ENCODE results near the gene UVRAG. TPM values are rescaled to one million over a fixed set of nuclear protein-coding genes. Genes with fewer than 3 reads are reported as not detected.
A peak's percentile ranks its signal among the peaks of the same experiment; 100 is the strongest.
"Not testable (repeated sequence)": the region's sequence is repeated elsewhere in the genome, so short reads cannot be mapped to it uniquely, and the experiment has no call there.

Gene UVRAG
- total RNA-seq, 6 donors from 2014 or later = 23.3 to 72.3 (median 28.5) TPM

- Histone ChIP-seq H3K27ac (no peak overlapping the region), H3K27me3 (no peaks in the 10 kb centered on the region), H3K9me3 (no peaks in the 10 kb centered on the region), H3K36me3 (no peaks in the 10 kb centered on the region), H3K4me1 (peaks cover 0 to 6% (median 1%) of the 10 kb centered on the region in 4 donors), H3K4me3 (no peak overlapping the region)
- DNase-seq (no peak), ATAC-seq (ENCODE audit: low FRiP score in 2 of 2) (no peak)
- 75 to 92% methylated on average over 1 of the region's 1 CpG for WGBS, 2 donors
- TF ChIP-seq POLR2A (IDR thresholded peaks at IDR 0.05) (no peak), POLR2AphosphoS5 (IDR thresholded peaks at IDR 0.05) (no peak), CTCF (IDR thresholded peaks at IDR 0.05) (no peak), EP300 (IDR thresholded peaks at IDR 0.05) (no peak)
These were observed 116.1 kb downstream of the UVRAG start for GRCh38 chr11:75931124-75931523.

- H3K4me1 ChIP-seq; H3K9me3 ChIP-seq; H3K27me3 ChIP-seq; H3K4me3 ChIP-seq; DNase-seq; H3K36me3 ChIP-seq; ATAC-seq (ENCODE audit: low FRiP score in 2 of 2); H3K27ac ChIP-seq: not testable (repeated sequence)
- WGBS, 2 donors = 68 to 76% methylated on average over 1 of the region's 1 CpG
These were observed 118.7 kb downstream of the UVRAG start for GRCh38 chr11:75933736-75934135.

GRCh38 chr11:75934851-75935250 is 119.8 kb downstream of the UVRAG start:
- Histone ChIP-seq H3K4me3 (no peak overlapping the region), H3K9me3 (no peaks in the 10 kb centered on the region), H3K36me3 (no peaks in the 10 kb centered on the region), H3K27me3 (no peaks in the 10 kb centered on the region), H3K27ac (no peak overlapping the region), H3K4me1 (peaks cover 0 to 3% (median 1%) of the 10 kb centered on the region in 4 donors)
- ATAC-seq (ENCODE audit: low FRiP score in 2 of 2) (no peak), DNase-seq (no peak)
- TF ChIP-seq POLR2A (IDR thresholded peaks at IDR 0.05) (no peak), EP300 (IDR thresholded peaks at IDR 0.05) (no peak), CTCF (IDR thresholded peaks at IDR 0.05) (no peak), POLR2AphosphoS5 (IDR thresholded peaks at IDR 0.05) (no peak)

GRCh38 chr11:75938543-75938942 is 123.5 kb downstream of the UVRAG start:
- Histone ChIP-seq H3K9me3 (no peaks in the 10 kb centered on the region), H3K36me3 (no peaks in the 10 kb centered on the region), H3K27ac (no peak overlapping the region), H3K27me3 (no peaks in the 10 kb centered on the region), H3K4me1 (peaks cover 0 to 11% (median 4%) of the 10 kb centered on the region in 4 donors), H3K4me3 (no peak overlapping the region)
- 95 to 97% methylated on average over 3 of the region's 3 CpGs for WGBS, 2 donors
- TF ChIP-seq POLR2AphosphoS5 (IDR thresholded peaks at IDR 0.05) (no peak), CTCF (IDR thresholded peaks at IDR 0.05) (no peak), POLR2A (IDR thresholded peaks at IDR 0.05) (no peak), EP300 (IDR thresholded peaks at IDR 0.05) (no peak)
- DNase-seq (no peak), ATAC-seq (ENCODE audit: low FRiP score in 2 of 2) (peak in 1 of 2 donors; percentile 26)

- peaks cover 0 to 11% (median 4%) of the 10 kb centered on the region in 4 donors for H3K4me1 ChIP-seq
- no peak for DNase-seq
- no peaks in the 10 kb centered on the region for H3K36me3 ChIP-seq
- H3K27me3 ChIP-seq = no peaks in the 10 kb centered on the region
- no peak overlapping the region for H3K27ac ChIP-seq
- ATAC-seq (ENCODE audit: low FRiP score in 2 of 2) = no peak
- TF ChIP-seq POLR2AphosphoS5 (IDR thresholded peaks at IDR 0.05) (no peak), EP300 (IDR thresholded peaks at IDR 0.05) (no peak), CTCF (IDR thresholded peaks at IDR 0.05) (no peak), POLR2A (IDR thresholded peaks at IDR 0.05) (no peak)
- H3K4me3 ChIP-seq = no peak overlapping the region
- H3K9me3 ChIP-seq = no peaks in the 10 kb centered on the region
- WGBS, 2 donors = 77% methylated on average over 1 of the region's 1 CpG
These were observed 124.5 kb downstream of the UVRAG start for GRCh38 chr11:75939516-75939915.

All from upper lobe of left lung (tissue), 6 donors.